K562 (cell line): ENCODE data around the gene POLR3GL. TPM values are rescaled to one million over a fixed set of nuclear protein-coding genes. Genes with fewer than 3 reads are reported as not detected.

ENCODE experiments used
- HDAC1 ChIP-seq, 2 experiments: fragments of 450-650 bp; IDR thresholded peaks; 2 replicates each; pipeline ENCODE4 v1.6.1; 2016 to 2017; ENCODE audit warnings: inconsistent platforms in 1 of 2, mild to moderate bottlenecking in 1 of 2, moderate library complexity in 1 of 2
- HLTF ChIP-seq: fragments of 450-650 bp; IDR thresholded peaks from 2 replicates; pipeline ENCODE4 v1.6.1; 2016
- HNRNPUL1 ChIP-seq: fragments of 200-400 bp; formaldehyde crosslinking; IDR thresholded peaks from 2 replicates; pipeline ENCODE4 v1.6.1; 2017; ENCODE audit warnings: low read length
- L3MBTL2 ChIP-seq: fragments of 450-650 bp; IDR thresholded peaks from 2 replicates; pipeline ENCODE4 v1.6.1; 2016; ENCODE audit warnings: mild to moderate bottlenecking, moderate library complexity
- NFRKB ChIP-seq: fragments of 450-650 bp; IDR thresholded peaks from 2 replicates; pipeline ENCODE4 v1.6.1; 2016; ENCODE audit warnings: low read depth
- RB1 ChIP-seq: fragments of 450-650 bp; IDR thresholded peaks from 2 replicates; pipeline ENCODE4 v1.6.1; 2017; ENCODE audit warnings: low read depth, mild to moderate bottlenecking
- SMARCA5 ChIP-seq: fragments of 450-650 bp; IDR thresholded peaks from 2 replicates; pipeline ENCODE4 v1.6.1; 2016
- SMARCE1 ChIP-seq: fragments of 450-650 bp; IDR thresholded peaks from 2 replicates; pipeline ENCODE4 v1.7.1; 2016; ENCODE audit warnings: mild to moderate bottlenecking
- STAT5B ChIP-seq: fragments of 250-450 bp; sonication (Bioruptor Pico); IDR thresholded peaks from 2 replicates; pipeline ENCODE4 v1.8.0; 2021; ENCODE audit warnings: mild to moderate bottlenecking, inconsistent platforms
- ZNF75A ChIP-seq: fragments of 450-650 bp; formaldehyde crosslinking; IDR thresholded peaks from 2 replicates; pipeline ENCODE4 v1.4.0; 2020; ENCODE audit warnings: mild to moderate bottlenecking
- polyA plus RNA-seq, 8 experiments: library from polyadenylated mRNA; depleted of rRNA in 4 of 8; stranded (reverse) in 5 of 8; unstranded in 3 of 8; fragments of >200 nt; fragmentation: Nextera tagmentation in 2 of 8; fragmentation: Illumina TruSeq in 1 of 8; extraction: Ambion mirVana in 2 of 8; extraction: Trizol in 1 of 8; gene quantifications; 2 replicates each; pipeline versions ENCODE4 v1.2.1 to v1.2.3, GENCODE V29; 2011 to 2014; ENCODE audit warnings: inconsistent platforms in 1 of 8, missing spikeins in 1 of 8
- total RNA-seq, 7 experiments: library from RNA; depleted of rRNA in 6 of 7; stranded (reverse); fragments of >200 nt in 6 of 7; fragmentation: Illumina TruSeq in 2 of 7; extraction: Trizol in 2 of 7; gene quantifications; 2 replicates each; pipeline versions ENCODE4 v1.2.1 to v1.2.3, GENCODE V29; 2011 to 2021; ENCODE audit warnings: low replicate concordance in 1 of 7
- TF ChIP-seq, protein P1 (sequence below): sonication (generic); formaldehyde crosslinking; IDR thresholded peaks from 2 replicates; pipeline ENCODE4 v1.8.1; 2023; ENCODE audit warnings: mild to moderate bottlenecking, missing genetic modification reagents, moderate library complexity
- TF ChIP-seq, protein P2 (sequence below): fragments of 250-450 bp; sonication (Bioruptor Pico); IDR thresholded peaks from 2 replicates; pipeline ENCODE4 v1.8.0; 2022; ENCODE audit warnings: inconsistent platforms, mild to moderate bottlenecking, moderate library complexity, borderline replicate concordance
- TF ChIP-seq, protein P3 (sequence below), 2 experiments: IDR thresholded peaks; 2 replicates each; pipeline ENCODE4 v1.6.1; 2012; ENCODE audit warnings: improper control_type of control experiment in 2 of 2, low read depth in 2 of 2, low read length in 2 of 2, borderline replicate concordance in 1 of 2
- TF ChIP-seq, protein P4 (sequence below), 2 experiments: fragments of 450-650 bp; formaldehyde crosslinking in 1 of 2; IDR thresholded peaks; 2 replicates each; pipeline versions ENCODE4 v1.4.0 to v1.6.1; 2014 to 2020; ENCODE audit warnings: mild to moderate bottlenecking in 2 of 2, borderline replicate concordance in 1 of 2, low read depth in 1 of 2

Gene POLR3GL
- total and polyA plus RNA-seq, 9 of the 15 experiments (the other 6 are each of a cell fraction or from before 2014, with no cell fraction given), result 14.6 to 48.4 (median 38.2) TPM

DNA sequence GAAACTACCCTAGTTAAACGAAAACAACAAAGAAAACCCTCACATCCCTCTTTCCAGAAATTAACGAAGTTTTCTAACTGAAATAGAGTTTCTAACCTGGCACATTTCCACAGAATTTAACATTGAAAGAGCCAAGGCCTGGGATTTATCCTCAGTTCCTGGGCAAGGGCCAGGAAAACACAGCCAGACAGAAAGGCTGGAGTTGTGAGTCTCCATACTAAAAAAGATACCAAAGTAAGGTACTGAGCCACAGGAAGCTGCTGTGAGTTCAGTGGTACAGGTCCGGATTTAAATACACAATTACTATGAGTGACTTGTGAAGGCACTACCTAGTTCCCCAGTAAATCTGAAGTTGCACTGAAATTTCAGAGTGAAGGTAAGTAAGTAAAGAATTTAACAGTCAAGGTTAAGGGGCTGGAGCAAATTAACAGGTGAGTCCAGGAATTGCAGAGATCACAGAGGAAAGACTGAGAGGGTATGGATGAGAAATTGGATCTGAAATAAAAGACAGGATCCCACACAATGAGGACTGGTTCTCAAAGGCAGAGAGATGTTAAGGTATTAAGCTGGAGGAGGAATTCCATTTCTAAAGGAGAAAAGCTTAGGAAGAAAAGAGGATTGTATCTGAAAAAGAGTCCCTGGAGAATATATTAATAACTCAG, 7.6 kb upstream of the POLR3GL start (continued):
- no peak for TF ChIP-seq STAT5B (CRISPR knock-in tag)
- no peak for TF ChIP-seq RB1
- TF ChIP-seq, protein P1, sequence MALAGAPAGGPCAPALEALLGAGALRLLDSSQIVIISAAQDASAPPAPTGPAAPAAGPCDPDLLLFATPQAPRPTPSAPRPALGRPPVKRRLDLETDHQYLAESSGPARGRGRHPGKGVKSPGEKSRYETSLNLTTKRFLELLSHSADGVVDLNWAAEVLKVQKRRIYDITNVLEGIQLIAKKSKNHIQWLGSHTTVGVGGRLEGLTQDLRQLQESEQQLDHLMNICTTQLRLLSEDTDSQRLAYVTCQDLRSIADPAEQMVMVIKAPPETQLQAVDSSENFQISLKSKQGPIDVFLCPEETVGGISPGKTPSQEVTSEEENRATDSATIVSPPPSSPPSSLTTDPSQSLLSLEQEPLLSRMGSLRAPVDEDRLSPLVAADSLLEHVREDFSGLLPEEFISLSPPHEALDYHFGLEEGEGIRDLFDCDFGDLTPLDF (CRISPR knock-in tag), result no peak
- TF ChIP-seq, protein P2, sequence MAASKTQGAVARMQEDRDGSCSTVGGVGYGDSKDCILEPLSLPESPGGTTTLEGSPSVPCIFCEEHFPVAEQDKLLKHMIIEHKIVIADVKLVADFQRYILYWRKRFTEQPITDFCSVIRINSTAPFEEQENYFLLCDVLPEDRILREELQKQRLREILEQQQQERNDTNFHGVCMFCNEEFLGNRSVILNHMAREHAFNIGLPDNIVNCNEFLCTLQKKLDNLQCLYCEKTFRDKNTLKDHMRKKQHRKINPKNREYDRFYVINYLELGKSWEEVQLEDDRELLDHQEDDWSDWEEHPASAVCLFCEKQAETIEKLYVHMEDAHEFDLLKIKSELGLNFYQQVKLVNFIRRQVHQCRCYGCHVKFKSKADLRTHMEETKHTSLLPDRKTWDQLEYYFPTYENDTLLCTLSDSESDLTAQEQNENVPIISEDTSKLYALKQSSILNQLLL (CRISPR knock-in tag), result no peak
- TF ChIP-seq L3MBTL2, result no peak
- TF ChIP-seq NFRKB, result no peak
- TF ChIP-seq SMARCE1, result 0 out of 2 replicates have a peak, but pooled peaks have one; percentile 18
- 0 out of 2 replicates have a peak, but pooled peaks have one; percentile 33 for TF ChIP-seq SMARCA5
- TF ChIP-seq HNRNPUL1, result no peak
- TF ChIP-seq ZNF75A (CRISPR knock-in tag), result no peak
- peak in 1 of 2 experiments; percentile 13; a peak in 1 of 4 replicates for TF ChIP-seq HDAC1 (IDR thresholded peaks at IDR 0.05)
- TF ChIP-seq, protein P3, sequence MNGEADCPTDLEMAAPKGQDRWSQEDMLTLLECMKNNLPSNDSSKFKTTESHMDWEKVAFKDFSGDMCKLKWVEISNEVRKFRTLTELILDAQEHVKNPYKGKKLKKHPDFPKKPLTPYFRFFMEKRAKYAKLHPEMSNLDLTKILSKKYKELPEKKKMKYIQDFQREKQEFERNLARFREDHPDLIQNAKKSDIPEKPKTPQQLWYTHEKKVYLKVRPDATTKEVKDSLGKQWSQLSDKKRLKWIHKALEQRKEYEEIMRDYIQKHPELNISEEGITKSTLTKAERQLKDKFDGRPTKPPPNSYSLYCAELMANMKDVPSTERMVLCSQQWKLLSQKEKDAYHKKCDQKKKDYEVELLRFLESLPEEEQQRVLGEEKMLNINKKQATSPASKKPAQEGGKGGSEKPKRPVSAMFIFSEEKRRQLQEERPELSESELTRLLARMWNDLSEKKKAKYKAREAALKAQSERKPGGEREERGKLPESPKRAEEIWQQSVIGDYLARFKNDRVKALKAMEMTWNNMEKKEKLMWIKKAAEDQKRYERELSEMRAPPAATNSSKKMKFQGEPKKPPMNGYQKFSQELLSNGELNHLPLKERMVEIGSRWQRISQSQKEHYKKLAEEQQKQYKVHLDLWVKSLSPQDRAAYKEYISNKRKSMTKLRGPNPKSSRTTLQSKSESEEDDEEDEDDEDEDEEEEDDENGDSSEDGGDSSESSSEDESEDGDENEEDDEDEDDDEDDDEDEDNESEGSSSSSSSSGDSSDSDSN (IDR thresholded peaks at IDR 0.05; ENCODE audit: borderline replicate concordance in 1 of 2, low read depth in 2 of 2, low read length in 2 of 2), result 0 out of 4 replicates have a peak, but pooled peaks of 1 of the 2 experiments have one; percentile 12
- TF ChIP-seq, protein P4, sequence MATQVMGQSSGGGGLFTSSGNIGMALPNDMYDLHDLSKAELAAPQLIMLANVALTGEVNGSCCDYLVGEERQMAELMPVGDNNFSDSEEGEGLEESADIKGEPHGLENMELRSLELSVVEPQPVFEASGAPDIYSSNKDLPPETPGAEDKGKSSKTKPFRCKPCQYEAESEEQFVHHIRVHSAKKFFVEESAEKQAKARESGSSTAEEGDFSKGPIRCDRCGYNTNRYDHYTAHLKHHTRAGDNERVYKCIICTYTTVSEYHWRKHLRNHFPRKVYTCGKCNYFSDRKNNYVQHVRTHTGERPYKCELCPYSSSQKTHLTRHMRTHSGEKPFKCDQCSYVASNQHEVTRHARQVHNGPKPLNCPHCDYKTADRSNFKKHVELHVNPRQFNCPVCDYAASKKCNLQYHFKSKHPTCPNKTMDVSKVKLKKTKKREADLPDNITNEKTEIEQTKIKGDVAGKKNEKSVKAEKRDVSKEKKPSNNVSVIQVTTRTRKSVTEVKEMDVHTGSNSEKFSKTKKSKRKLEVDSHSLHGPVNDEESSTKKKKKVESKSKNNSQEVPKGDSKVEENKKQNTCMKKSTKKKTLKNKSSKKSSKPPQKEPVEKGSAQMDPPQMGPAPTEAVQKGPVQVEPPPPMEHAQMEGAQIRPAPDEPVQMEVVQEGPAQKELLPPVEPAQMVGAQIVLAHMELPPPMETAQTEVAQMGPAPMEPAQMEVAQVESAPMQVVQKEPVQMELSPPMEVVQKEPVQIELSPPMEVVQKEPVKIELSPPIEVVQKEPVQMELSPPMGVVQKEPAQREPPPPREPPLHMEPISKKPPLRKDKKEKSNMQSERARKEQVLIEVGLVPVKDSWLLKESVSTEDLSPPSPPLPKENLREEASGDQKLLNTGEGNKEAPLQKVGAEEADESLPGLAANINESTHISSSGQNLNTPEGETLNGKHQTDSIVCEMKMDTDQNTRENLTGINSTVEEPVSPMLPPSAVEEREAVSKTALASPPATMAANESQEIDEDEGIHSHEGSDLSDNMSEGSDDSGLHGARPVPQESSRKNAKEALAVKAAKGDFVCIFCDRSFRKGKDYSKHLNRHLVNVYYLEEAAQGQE (IDR thresholded peaks at IDR 0.05; ENCODE audit: borderline replicate concordance), result no peak
- TF ChIP-seq, protein P4 (CRISPR knock-in tag; IDR thresholded peaks at IDR 0.05; ENCODE audit: low read depth), result no peak
- no peak for TF ChIP-seq HLTF
